Activated CD8-positive, alpha-beta memory T cell treated with anti-CD3 and anti-CD28 coated beads for 4 hours (primary cell): ENCODE data around the gene ARPIN.
A peak's percentile ranks its signal among the peaks of the same experiment; 100 is the strongest.
"Not testable (repeated sequence)": the region's sequence is repeated elsewhere in the genome, so short reads cannot be mapped to it uniquely, and the experiment has no call there.

Experiments used
- DNase-seq, 2 donors: peaks; one replicate each; pipeline ENCODE4 v3.0.0-alpha.2; 2020; ENCODE audit warnings: low read depth in 2 of 2

The ARPIN gene

DNA sequence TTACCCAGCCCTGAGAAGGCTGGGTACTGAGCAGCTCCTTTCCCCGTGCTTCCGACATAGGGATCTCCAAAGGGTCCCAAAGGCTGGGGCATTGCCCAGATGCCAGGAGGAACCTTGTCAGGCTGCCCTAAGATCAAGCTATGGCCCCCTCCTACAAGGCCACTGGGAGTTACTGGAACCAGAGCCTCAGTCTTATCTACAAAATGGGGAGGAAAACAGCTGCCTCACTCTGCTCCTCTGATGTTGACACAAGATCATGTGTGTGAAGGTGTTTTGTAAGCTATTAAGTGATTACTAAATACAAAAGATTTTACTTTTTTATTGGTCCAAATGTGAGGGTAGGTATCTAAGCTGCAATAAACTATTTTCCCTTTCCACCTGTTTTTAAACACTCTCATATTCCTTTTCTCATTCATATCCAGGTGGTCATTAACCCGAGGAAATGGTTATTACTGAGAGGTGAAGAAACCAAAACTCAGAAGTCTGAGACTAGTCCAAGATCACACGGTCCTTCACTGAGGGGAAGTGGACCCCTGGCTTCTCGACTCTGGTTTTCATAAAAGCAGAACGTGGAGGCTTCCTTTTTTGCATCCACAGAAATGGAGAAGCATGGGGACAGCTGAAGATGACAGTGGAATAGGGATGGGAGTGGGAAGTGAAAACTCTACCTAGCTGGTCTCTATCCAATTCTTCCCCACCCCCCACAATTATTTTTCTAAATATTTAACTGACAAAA lies 1.7 kb downstream of the ARPIN start:
- no peak for DNase-seq

DNA sequence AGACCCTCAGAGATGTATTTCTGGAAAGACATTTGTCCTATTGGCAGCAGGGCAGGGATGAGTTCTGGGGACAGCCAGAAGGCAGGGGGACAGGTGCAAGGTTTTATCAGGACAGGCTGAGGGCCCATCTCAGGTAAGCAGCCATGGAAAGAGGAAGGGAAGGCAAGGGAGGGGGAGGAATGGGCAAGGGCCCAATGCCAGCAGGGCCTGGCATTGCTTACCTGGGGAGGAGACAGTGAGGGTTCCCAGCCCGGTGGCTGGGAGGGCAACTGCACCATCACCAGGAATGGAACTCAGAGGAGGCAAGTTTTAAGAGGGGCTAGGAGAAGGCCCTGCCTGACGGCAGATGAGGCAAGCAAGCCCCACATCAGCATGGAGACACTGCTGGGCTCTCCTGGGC lies 3.1 kb downstream of the ARPIN start:
- DNase-seq = no peak

DNA sequence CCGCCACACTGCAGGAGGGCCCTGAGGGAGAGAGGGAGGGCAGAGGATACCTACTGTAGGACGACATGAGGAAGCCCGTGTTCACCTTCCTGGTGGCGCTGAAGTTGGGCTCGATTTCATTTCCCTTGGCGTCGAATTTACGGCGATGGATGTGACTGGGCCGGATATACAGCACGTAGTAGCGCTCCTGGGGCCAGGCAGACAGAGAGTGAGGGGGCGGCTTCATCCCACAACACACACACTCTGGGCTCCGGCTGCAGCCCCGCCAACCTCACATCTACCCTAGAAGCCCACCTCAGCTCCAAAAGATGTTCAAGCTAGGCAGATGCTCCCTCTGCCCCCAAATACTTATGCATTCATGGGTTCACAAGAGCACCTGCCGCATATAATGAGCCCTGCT lies 4.5 kb downstream of the ARPIN start:
- no peak for DNase-seq

DNA sequence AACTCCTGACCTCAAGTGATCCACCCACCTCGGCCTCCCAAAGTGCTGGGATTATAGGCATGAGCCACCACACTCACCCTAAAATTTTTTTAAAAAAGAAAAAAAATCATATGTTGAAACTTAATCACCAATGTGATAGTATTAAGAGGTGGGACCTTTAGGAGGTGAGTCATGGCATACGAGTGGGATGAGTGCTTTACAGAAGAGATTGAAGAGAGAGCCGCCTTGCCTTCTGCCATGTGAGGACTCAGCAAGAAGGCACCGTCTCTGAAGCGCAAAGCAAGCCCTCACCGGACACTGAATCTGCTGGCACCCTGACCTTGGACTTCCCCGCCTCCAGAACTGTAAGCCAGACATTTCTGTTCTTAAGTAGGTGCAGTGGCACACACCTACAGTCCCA lies 5.5 kb downstream of the ARPIN start:
- DNase-seq = no peak

DNA sequence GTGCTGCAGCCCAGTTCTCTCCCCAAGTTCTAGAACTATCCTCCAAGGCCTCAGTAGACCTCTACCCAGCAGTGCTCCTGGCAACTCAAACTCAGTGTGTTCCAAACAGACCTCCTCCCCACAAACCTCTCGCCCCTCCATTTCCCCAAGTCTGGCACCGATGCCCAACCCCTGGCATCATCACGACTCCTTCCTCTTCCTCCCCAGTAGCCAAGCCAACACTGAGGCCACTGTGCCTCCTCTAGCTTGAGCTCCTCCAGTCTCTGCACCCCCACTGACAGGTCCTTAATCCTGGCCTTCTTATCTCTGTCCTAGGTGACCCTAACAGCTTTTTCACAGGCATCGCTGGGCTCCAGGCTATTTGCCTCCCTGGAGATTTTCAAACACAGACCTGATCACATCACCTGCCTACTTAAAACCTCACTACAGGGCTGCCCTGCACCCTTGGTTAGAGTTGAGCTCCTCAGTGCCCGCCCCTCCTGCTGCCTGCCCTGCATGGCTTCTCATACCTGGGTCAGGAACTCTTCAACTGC lies 6.8 kb downstream of the ARPIN start:
- no peak for DNase-seq

DNA sequence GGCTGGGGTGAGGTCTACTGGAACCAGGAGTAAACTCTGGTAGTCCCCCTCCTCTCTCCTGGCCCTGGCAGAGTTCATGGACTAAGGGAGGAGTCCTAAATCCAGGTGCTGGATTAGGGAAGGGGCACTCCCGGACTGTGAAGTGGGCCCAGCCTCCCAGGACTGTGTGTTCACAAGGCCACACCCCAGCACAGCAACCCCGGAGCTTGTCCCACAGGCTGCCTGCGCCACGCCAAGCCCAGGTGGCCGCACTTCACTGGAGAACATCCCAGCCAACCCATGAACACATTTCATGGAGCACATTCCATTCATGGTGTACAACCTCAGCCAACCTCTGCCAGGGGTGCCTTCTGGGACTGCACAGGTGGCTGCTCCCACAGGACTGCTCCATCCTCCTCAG lies 8.2 kb downstream of the ARPIN start:
- DNase-seq = no peak

DNA sequence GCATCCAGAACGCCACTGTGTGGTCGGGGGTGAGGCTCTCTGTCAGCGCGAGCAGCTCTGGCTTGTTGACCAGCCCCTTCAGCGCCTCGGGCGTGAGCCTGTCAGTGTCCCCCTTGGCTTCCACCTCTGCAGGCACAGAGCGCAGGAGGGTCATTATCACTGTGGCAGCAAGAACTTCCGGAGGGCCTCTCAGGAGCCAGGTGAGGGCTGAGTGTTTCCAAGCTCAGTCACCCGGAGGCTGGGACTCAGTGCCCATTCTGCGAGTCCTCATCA lies 9.0 kb downstream of the ARPIN start:
- no peak for DNase-seq

DNA sequence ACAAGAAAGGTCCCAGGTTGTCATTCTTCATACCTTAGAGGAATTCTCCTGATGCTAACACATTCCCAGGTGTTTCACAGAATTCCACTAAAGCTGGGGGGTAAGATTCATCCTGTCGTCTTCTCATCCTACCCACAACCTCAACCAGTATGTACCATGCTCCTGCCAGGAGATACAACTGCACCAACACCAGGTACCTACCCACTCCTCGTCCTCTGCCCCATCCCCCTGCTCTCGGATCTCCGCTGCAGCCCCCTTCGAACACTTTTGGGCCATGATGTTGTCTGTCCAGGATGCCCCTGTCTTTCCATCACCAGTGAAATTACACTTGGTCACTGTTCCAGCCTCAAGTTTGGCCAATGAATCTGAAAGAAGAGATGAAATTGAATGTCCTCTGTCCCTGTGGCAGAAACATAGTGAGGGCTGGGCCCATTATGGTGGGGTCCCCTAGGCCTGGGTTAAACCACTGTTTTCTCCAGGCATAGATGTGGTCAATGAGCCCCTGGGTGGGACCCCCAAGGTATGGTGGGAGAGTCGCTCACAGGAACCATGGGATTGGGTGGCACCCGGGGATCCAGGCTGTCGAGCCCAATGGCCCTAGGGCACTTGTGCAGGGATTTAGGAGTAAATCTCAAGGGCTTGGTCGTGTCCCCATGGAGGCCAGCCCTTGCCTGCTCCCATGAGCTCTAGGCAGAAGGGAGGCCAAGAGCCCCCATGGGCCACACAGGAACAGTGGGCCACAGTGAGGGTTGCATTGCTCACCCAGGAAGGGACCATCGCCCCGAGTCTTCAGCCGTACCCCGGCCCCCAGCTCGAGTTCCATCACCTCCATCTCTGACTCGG lies 9.5 kb downstream of the ARPIN start:
- no peak for DNase-seq

DNA sequence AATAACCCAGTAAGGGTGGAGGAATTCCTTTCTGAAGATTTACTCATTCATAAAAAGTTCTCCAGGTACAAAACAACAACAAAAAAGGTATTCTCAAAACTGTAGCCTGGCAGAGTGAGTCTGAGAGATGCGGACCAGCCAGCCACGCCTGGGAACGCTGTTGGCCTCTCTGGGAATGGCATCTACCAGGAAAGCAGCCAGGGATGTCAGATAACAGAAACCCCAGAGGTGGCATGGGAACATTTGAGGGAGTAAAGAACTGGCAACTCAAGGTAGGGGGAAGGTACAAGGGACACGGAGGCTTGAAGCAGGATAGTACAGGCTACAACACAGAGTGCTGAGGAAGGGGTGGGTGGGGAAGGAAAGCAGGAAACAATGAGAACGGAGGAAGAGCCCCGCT lies 11.9 kb downstream of the ARPIN start:
- DNase-seq = no peak

DNA sequence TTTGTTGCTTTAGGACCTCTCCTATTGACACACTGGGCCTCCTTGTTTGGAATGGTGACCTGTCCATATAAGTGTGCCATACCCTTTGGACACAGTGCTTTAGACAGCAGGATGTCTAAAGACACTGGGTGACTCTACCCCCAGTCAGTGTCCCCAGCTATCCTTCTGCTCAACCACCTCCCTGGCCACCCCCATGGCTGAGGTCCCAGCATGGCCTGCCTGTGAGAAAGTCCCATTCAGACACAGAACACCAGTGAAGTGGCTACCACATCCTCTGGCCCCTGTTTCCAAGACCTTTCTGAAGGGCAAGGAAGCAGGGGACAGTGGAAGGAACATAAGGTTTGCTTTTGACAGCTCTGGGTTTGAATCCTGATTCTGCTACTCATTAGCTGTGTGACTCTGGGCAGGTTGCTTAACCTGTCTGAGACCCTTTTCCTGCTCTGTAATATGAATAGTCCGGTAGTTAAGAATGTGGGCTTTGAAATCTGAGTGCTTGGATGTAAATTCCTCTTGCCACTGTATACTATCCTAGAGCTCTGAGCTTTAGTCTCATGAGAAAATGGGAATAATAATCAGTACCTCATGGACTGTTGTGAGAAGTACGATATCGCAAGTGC lies 12.7 kb downstream of the ARPIN start:
- no peak for DNase-seq

DNA sequence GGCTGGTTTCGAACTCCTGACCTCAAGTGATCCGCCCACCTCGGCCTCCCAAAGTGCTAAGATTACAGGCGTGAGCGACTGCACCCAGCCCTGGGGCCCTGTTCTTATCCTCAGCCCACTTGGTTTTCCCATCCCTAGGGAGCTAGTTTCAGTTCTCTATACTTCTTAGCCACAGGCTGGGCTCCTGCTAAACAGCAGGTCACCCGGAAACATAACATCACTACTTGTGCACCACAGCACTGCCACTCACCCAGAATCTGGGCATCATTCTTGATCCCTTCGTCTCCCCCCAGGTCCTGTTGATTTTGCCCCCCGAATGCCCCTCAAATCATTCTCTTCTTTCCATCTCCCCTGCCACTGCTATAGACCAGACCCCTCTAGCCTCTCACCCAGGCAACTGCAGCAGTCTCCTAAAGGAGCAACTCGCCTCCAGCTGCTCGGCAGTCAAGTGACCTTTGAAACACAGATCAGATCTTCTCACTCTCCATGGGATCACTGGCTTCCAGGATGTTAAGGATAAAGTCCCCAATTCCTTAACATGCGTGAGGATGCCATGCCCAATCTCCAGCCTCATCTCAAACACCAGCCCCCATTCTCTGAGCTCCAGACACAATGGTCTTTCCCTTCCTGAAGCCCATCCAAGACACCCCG lies 13.3 kb downstream of the ARPIN start:
- no peak for DNase-seq

DNA sequence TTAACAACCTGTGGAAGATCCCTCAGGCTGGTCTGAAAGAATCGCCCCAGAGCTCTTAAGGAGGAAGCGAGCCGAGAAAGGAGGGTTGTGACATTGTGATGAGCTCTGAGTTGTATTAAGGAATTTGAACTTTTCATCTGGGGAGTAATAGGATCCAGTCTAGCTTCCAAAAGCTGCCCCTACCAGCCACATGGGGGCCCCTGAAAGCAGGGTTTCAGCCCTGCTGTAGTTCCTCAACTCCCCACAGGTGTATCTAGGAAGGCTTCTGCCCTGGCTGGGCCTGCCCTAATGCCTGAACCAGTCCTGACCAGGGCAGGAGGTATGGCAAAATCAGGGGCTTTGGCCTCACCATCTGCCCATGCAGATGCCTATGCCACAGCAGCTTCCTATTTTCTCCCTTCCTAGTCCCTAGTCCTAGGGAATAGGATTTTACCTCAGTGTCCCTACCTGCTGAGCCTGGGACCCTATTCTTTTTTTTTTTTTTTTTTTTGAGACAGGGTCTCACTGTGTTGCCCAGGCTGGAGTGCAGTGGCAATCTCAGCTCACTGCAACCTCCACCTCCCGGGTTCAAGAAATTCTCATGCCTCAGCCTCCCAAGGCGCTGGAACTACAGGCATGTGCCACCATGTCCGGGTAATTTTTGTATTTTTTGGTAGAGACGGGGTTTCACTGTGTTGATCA lies 14.0 kb downstream of the ARPIN start:
- DNase-seq = no peak

DNA sequence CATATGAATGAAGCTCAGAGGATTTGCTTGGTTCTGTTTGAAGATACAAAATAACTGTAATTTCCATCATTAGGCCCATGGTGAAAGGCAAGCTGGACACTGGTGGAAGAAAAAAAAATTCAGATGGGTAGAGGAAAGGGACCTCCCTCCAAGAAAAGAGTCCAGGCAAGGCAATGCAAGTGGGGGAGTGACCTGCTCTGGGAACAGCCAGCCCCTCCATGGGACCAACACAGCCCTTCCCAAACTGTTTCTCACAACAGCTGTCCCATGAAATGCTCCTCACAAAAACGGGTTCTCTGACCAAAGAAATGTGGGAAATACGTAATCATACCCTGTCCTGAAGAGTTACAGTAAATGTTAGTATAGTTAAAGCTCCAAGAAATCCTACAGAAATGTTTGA lies 14.6 kb downstream of the ARPIN start:
- DNase-seq = no peak

DNA sequence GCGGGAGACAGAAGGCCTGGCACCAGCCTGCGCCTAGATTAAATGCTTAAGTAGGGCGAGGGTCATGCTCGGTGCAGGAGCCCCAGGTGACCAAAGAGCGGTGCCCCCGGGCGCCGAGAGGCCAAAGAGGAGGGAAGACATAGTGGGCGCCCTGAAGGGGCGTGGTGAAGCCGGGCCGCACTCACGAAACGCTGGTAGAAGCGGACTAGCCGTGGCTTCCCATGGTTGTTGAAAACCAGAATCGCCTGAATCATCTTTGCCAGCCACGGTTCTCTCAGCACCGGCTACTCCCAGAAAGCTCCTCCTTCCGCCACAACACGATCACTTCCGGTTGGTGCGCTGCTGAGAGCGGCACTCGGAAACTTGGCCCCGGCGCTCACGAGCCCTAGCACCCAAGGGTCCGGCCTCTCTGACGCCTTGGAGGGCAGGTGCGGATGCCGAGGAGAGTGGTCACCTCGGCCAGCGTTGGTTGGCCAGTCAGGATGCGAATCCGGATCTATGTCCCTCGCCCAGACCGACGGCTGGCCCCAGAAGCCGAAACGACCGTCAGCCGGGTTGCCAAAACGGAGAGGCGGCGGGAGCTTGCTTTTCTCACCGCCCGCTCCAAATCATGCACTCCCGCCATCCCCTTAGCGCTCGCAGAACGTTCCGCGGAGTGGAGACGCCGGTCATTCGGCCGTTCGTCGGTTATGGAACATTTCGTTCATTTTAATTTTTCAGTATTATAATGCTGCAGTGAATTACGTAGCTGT lies 18.9 kb downstream of the ARPIN start, which contains the start of gene AP3S2:
AP3S2 (minus strand) TSS at position 299 of the 752 bp plus-strand sequence; CDS start at position 254, 45 bp downstream.
- peak; percentile 76 to 81 for DNase-seq

DNA sequence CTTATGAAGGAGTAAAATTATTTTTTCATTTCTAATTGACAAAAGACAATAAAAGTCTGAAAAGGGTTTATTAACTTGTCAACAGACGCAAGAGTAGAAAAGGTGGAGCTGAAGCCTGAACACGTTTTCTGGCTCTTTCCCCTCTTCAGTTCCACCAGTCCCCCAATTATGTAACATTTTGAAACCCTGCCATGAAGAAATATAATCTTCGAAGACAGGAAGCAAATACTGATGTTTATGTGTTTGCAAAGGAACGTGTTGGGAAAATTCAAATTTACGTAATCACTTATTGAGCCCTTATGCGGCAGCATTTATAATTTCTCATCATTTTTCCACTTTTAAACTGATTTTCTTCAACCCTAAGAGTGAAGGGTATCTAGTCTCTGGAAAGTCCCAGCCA lies 19.7 kb downstream of the ARPIN start:
- no peak for DNase-seq

DNA sequence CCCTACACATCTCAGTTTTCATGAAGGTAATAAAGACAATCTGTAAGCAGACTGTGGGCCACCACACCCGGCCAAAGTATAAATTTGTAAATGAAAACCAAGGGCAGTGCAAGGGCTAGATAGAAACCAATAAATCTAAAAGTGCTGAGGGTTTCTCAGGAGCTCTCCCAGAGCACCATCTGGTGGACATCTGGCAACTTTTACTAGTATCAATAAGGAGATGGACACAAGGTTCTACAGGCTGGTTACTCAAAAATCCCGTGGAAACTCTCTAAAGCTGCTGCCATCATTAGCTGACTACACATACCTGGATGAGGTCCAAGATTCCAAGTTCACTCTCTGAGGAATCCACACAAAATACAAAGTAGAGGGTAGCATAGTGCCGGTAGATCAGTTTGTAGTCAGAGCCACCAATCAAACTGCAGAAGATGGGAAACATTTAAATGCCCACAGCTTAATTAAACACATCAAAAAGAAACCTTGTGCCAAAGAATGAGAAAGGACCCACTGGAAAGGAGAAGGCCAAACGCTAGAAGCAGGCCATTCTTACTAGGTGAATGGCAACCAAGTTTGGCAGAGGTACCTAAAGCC lies 24.4 kb downstream of the ARPIN start:
- DNase-seq = no peak

DNA sequence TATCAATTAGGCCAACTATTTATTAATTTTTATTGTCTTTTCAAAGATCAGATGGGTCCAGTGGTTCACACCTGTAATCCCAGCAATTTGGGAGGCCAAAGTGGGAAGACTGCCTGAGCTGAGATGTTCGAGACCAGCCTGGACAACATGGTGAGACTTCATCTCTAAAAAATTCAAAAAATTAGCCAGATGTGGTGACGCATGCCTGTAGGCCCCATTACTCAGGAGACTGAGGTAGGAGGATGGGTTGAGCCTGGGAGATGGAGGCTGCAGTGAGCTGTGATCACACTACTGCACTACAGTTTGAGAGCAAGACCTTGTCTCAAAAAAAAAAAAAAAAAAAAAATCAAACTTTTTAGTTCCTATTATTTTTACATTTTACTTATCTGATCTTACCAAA lies 27.1 kb downstream of the ARPIN start:
- no peak for DNase-seq

DNA sequence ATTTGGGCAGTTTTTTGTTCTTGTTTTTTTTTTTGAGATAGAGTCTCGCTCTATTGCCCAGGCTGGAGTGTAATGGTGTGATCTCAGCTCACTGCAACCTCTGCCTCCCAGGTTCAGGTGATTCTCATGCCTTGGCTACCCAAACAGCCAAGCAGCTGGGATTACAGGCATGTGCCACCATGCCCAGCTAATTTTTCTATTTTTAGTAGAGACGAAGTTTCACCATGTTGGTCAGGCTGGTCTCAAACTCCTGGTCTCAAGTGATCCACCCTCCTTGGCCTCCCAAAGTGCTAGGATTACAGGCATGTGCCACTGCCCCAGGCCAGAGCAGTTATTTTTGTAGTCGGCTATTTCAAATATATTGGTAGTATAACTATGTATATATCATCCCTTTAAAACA lies 27.6 kb downstream of the ARPIN start:
- DNase-seq = not testable (repeated sequence)

DNA sequence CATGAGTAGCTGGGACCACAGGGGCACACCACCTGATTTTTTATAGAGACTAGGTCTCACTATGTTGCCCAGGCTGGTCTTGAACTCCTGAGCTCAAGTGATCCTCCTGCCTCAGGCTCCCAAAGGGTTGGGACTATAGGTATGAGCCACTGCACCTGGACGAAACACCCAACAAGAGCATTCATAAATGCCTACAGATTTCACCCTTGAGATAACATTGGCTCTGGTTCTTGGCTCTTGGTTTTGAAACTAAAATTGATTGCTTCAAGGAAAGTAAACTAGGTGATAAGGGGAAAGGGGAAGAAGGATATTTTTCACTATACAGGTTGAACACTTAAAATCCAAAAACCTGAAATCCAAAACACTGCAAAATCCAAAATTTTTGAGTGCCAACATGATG lies 29.2 kb downstream of the ARPIN start:
- DNase-seq = no peak

DNA sequence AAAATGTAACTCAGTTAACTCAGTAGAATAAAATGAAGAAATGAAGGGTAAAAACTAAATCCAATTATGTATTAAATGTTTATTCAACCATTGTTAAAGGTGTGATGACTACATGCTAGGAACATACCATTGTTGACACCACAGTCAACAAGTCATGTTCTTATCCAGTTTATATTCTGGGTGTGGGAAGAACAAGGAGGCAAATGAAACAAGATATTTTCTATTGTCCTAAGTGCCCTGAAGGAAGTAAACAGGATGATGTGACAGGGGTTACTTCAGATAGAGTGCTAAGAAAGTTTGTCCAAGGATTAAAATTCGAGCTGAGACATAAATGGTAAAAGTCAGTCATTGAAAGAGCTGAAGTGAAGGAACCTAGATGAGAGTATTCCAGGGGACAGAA lies 32.0 kb downstream of the ARPIN start:
- no peak for DNase-seq

DNA sequence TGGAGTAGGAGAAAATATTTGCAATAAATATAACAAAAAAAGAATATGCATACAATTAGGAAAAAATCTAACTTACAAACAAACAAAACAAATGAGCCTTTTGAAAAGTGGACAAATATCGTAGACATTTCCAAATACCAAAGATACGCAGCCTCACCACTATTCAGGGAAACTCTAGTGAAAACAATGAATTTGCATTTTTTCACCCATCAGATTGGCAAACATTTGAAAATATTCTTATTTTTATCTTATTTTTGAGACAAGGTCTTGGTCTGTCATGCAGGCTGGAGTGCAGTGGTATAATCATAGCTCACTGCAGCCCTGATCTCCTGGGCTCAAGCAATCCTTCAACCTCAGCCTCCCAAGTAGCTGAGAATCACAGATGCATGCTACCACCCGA lies 34.4 kb downstream of the ARPIN start:
- no peak for DNase-seq
